Thoracic aorta (tissue), 2 donors: ENCODE data around the gene INPP1. TPM values are rescaled to one million over a fixed set of nuclear protein-coding genes. Genes with fewer than 3 reads are reported as not detected.

Experiments used
- ATAC-seq: fragments of 150-250 bp; one replicate; pipeline ENCODE4 v1.8.0; 2017; ENCODE audit warnings: low read depth; ENCODE audit not compliant: insufficient number of reproducible peaks, low FRiP score
- DNase-seq: peaks from one replicate; pipeline ENCODE4 v3.0.0-alpha.2; 2020; ENCODE audit warnings: low spot score
- H3K27ac ChIP-seq, 2 donors: fragments of 200-600 bp; sonication (generic); 1 replicate in 1 of 2; 2 replicates in 1 of 2; pipeline ENCODE4 v1.5.1; 2016; ENCODE audit warnings: mild to moderate bottlenecking in 2 of 2, moderate library complexity in 2 of 2
- H3K27me3 ChIP-seq: fragments of 200-600 bp; sonication (generic); replicated peaks from 2 replicates; pipeline ENCODE4 v1.6.0; 2016; ENCODE audit warnings: mild to moderate bottlenecking; ENCODE audit not compliant: insufficient read depth
- H3K36me3 ChIP-seq: fragments of 200-600 bp; sonication (generic); one replicate; pipeline ENCODE4 v1.5.1; 2016
- H3K4me1 ChIP-seq, 2 donors: fragments of 200-600 bp; sonication (generic); 1 replicate in 1 of 2; 2 replicates in 1 of 2; pipeline versions ENCODE4 v1.5.1 to v1.6.0; 2016; ENCODE audit warnings: low read depth in 2 of 2, mild to moderate bottlenecking in 1 of 2; ENCODE audit not compliant: control insufficient read depth in 1 of 2
- H3K4me3 ChIP-seq: fragments of 200-600 bp; sonication (generic); 2 replicates; pipeline ENCODE4 v1.5.1; 2016; ENCODE audit warnings: mild to moderate bottlenecking
- H3K9me3 ChIP-seq: fragments of 200-600 bp; sonication (generic); 2 replicates; pipeline ENCODE4 v1.5.1; 2016
- total RNA-seq, 2 donors: library from RNA; depleted of rRNA; stranded (reverse); fragments of >200 nt; gene quantifications; one replicate each; pipeline versions ENCODE4 v1.1.0 to v1.2.3, GENCODE V29; 2016
- TF ChIP-seq, protein P1 (sequence below): fragments of 200-600 bp; sonication (generic); IDR thresholded peaks from one replicate; pipeline ENCODE4 v1.5.1; 2019; ENCODE audit warnings: antibody characterized with exemption

Gene INPP1
- total RNA-seq, 2 donors from 2014 or later = 13.0 to 36.6 TPM

DNA sequence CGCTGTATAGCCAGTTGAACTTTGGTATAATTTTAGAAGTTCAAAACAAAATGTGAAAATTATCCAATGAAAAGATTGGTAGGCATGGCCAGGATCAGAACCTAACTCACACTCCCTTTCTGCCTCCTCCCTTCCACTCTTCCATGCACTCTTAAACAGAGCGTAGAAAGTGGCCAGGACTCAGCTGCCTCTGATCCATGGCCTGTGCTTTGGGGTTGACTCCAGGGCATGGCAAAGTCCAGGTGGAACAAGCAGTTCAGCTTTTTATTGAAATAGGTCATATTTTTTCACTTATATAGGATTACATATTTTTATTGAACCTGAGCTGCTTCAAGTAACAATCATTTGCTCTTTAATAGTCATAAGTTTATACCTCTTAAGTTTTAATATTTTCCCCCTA lies 26.2 kb downstream of the INPP1 start:
- Histone ChIP-seq H3K27ac (no peak overlapping the region), H3K4me1 (peaks cover 0 to 12% of the 10 kb centered on the region in 2 donors), H3K4me3 (no peak overlapping the region), H3K27me3 (no peaks in the 10 kb centered on the region), H3K9me3 (no peaks in the 10 kb centered on the region), H3K36me3 (peaks cover 22% of the 10 kb centered on the region)
- TF ChIP-seq, protein P1, sequence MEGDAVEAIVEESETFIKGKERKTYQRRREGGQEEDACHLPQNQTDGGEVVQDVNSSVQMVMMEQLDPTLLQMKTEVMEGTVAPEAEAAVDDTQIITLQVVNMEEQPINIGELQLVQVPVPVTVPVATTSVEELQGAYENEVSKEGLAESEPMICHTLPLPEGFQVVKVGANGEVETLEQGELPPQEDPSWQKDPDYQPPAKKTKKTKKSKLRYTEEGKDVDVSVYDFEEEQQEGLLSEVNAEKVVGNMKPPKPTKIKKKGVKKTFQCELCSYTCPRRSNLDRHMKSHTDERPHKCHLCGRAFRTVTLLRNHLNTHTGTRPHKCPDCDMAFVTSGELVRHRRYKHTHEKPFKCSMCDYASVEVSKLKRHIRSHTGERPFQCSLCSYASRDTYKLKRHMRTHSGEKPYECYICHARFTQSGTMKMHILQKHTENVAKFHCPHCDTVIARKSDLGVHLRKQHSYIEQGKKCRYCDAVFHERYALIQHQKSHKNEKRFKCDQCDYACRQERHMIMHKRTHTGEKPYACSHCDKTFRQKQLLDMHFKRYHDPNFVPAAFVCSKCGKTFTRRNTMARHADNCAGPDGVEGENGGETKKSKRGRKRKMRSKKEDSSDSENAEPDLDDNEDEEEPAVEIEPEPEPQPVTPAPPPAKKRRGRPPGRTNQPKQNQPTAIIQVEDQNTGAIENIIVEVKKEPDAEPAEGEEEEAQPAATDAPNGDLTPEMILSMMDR = no peak
- DNase-seq (no peak), ATAC-seq (no peak)

DNA sequence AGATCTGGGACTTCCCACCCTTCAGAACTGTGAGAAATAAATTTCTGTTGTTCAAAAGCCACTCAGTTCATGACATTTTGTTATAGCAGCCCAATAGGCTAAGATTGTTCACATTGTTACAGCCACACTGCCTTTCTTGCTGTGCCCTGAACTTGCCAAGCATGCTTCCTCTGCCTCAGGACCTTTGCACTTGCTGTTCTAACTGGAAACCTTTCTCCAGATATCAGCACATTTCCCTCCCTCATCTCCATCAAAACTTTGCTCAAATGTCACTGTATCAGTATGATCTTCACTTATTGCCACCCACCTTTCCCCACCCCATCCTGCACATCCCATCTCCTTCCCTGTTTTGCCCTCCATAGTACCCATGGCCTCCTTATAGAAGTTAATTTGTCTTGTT lies 32.7 kb downstream of the INPP1 start:
- Histone ChIP-seq H3K36me3 (peaks cover 4% of the 10 kb centered on the region), H3K4me3 (no peak overlapping the region), H3K27me3 (no peaks in the 10 kb centered on the region), H3K27ac (no peak overlapping the region), H3K9me3 (no peaks in the 10 kb centered on the region), H3K4me1 (peaks cover 0 to 12% of the 10 kb centered on the region in 2 donors)
- no peak for DNase-seq
- TF ChIP-seq, protein P1 = no peak
- no peak for ATAC-seq

DNA sequence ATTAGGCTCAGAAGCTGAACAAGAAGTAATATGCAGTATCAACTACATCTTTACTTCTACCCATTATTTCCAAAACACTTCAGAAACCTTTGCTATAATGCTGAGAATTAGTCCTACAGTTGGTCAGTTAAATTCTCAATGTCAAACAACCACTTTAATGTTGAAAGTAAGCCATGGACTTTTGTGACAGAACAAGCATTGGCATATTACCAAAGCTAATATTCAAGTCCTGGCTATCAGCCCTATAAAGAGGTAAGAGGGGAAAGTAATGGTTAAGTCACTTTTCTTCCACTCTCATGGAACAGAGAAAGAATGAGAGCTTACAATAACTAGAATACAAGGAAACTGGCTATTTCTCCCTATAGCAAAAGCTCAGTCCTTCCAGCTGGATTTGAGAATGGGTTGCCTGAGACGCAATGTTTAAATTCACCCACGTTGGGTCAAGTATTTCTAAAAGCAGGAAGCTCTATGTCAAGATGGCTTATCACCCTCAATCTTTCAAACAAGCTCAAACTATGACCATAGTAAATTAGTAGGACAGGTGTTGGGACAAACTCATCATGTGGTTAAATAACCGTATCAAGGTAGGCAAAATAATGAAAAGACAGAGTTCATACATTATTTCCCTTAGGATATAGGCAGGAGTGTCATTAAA lies 33.3 kb downstream of the INPP1 start:
- no peak overlapping the region for H3K4me3 ChIP-seq
- TF ChIP-seq, protein P1 = no peak

DNA sequence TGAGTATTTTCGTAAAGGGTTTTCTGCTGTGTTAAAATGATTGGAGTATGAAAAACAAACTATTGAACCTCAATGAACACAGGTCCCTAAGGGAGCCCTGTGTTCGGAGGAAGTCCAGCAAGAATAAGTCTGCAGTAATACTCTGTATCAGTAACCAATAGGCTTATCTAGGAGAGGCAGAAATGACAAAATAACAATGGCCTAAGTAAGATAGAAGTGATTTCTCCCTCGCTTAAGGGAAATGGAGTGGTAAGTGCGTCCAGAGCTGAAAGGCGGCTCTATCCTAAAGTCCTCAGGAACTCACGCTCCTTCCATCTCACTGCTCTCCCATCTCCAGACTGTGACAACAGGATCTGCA lies 35.5 kb downstream of the INPP1 start:
- Histone ChIP-seq H3K4me3 (no peak overlapping the region), H3K9me3 (no peaks in the 10 kb centered on the region), H3K27ac (no peak overlapping the region), H3K36me3 (no peaks in the 10 kb centered on the region), H3K27me3 (no peaks in the 10 kb centered on the region), H3K4me1 (no peaks in the 10 kb centered on the region)
- no peak for ATAC-seq
- no peak for DNase-seq
- TF ChIP-seq, protein P1 = no peak

More for the DNA sequence above, 33.3 kb downstream of the INPP1 start:
- ATAC-seq (no peak), DNase-seq (no peak)
- Histone ChIP-seq H3K27ac (no peak overlapping the region), H3K27me3 (no peaks in the 10 kb centered on the region), H3K4me1 (peaks cover 0 to 6% of the 10 kb centered on the region in 2 donors), H3K9me3 (no peaks in the 10 kb centered on the region), H3K36me3 (no peaks in the 10 kb centered on the region)

DNA sequence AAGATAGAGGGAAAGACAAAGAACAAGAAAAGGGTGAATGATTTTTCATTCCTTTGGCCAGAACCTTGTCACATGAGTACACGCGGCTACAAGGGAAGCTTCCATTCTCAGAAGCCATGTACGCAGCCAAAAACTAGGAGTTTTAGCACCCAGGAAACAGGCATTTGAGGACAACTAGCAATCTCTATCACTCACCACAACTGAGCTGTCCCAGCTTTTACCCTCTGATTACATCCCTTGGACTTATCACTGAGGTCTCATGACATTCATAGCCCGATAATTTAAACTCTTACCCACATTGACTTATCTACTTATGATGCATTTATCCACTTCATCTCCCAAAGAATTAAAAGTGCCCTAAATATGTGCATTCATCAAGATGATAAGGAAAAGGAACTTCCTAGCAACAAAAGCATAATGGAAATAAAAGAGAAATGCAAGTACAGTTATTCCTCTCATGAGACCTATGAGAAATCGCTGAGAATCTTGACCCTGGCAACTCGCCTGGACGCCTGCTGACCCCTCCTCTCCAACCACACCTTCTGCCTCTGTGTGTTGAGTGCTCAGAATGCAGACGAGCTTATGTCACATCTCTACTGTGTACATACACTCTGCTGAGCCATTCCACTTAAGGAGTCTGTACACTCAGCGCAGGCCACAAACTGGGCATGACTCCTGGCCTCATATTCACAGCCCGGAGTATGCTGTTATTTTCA lies 36.0 kb downstream of the INPP1 start:
- no peak for DNase-seq
- Histone ChIP-seq H3K27ac (no peak overlapping the region), H3K9me3 (no peaks in the 10 kb centered on the region), H3K36me3 (no peaks in the 10 kb centered on the region), H3K4me1 (no peaks in the 10 kb centered on the region), H3K27me3 (no peaks in the 10 kb centered on the region), H3K4me3 (no peak overlapping the region)
- ATAC-seq = no peak
- TF ChIP-seq, protein P1 = no peak
